22Rv1 (cell line): ENCODE measurements around the gene UHRF1.

ENCODE experiments used
- CTCF ChIP-seq: fragments of 450-650 bp; IDR thresholded peaks from 2 replicates; pipeline ENCODE4 v1.5.1; 2017; ENCODE audit warnings: mild to moderate bottlenecking
- ZFX ChIP-seq: fragments of 450-650 bp; IDR thresholded peaks from 2 replicates; pipeline ENCODE4 v1.6.1; 2017; ENCODE audit warnings: antibody characterized with exemption, borderline replicate concordance

DNA sequence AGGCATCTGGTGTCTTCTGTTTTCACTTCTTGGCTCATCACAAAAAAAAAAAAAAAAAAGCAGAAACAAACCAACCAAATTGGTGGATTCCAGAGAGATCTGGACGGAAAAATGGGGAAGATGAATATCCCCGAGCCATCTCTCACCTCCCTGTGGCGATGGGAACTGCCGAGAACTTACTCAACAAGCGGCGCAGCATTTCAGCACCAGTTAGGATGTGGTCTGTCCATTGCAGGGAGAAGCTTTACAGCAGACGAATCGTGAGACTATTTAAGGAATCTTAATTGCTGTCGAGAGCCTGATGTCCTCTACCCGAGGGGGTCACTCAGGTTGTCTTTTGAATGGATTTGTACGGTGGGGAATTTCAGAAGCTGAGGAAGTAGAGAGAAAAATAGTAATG, 42.4 kb downstream of the UHRF1 start:
- TF ChIP-seq CTCF (no peak), ZFX (no peak)
